Measurements from ENCODE around the gene TMEM170A. TPM values are rescaled to one million over a fixed set of nuclear protein-coding genes. Genes with fewer than 3 reads are reported as not detected.

Gene TMEM170A
- total and polyA plus RNA-seq, 4 experiments from 2014 or later, result 40.6 to 54.3 (median 47.4) TPM

GRCh38 chr16:75452464-75453190 is 11.9 kb downstream of the TMEM170A start:
- Mint-ChIP-seq H3K27ac (peak overlapping the region in 3 of 7 donors; percentile 17 to 81 (median 42)), H3K27me3 (no peaks in the 10 kb centered on the region), H3K9me3 (peaks cover 0 to 1% (median 0%) of the 10 kb centered on the region in 8 donors), H3K4me3 (no peak overlapping the region), H3K36me3 (peaks cover 21 to 36% of the 10 kb centered on the region in 2 donors), H3K4me1 (peaks cover 25 to 52% (median 37%) of the 10 kb centered on the region in 4 donors)
- no peak for DNase-seq
- no peaks in the 10 kb centered on the region for H3K27me3 ChIP-seq (ENCODE audit: insufficient read depth, low read length)
- peaks cover 20% of the 10 kb centered on the region for H3K36me3 ChIP-seq (ENCODE audit: insufficient read depth, low read length)
- intact Hi-C loops (cut with micrococcal nuclease), result no loop called here
- H3K4me3 ChIP-seq (ENCODE audit: low read length in 2 of 2), result no peak overlapping the region
- H3K27ac ChIP-seq (ENCODE audit: low read depth, low read length), result no peak overlapping the region
- no peaks in the 10 kb centered on the region for H3K9me3 ChIP-seq (ENCODE audit: control insufficient read depth in 1 of 2, low read length in 2 of 2)
- ChIA-PET CTCF (ENCODE audit: partially characterized antibody) (interaction anchor here (1.8 kb wide), 1 partner anchor 12 kb away, joined by 9 read pairs; the partner anchor contains the start of gene TMEM170A), POLR2A (ENCODE audit: partially characterized antibody) (no interaction called here)
- H3K4me1 ChIP-seq (ENCODE audit: insufficient read depth, low read length), result peaks cover 12% of the 10 kb centered on the region

GRCh38 chr16:75446416-75446815 is 18.1 kb downstream of the TMEM170A start:
- peaks cover 0 to 6% (median 2%) of the 10 kb centered on the region in 4 donors for H3K4me1 Mint-ChIP-seq
- Histone ChIP-seq H3K4me1 (ENCODE audit: insufficient read depth, low read length) (no peaks in the 10 kb centered on the region), H3K4me3 (ENCODE audit: low read length in 2 of 2) (no peak overlapping the region), H3K9me3 (ENCODE audit: control insufficient read depth in 1 of 2, low read length in 2 of 2) (no peaks in the 10 kb centered on the region), H3K36me3 (ENCODE audit: insufficient read depth, low read length) (peaks cover 31% of the 10 kb centered on the region), H3K27me3 (ENCODE audit: insufficient read depth, low read length) (no peaks in the 10 kb centered on the region), H3K27ac (ENCODE audit: low read depth, low read length) (no peak overlapping the region)
- POLR2A ChIA-PET (ENCODE audit: partially characterized antibody), result no interaction called here
- H3K36me3 Mint-ChIP-seq, result peaks cover 13 to 41% of the 10 kb centered on the region in 2 donors
- H3K27ac Mint-ChIP-seq, result no peak overlapping the region
- intact Hi-C loops (cut with micrococcal nuclease), result no loop called here
- no peaks in the 10 kb centered on the region for H3K9me3 Mint-ChIP-seq
- no peak for DNase-seq
- no peaks in the 10 kb centered on the region for H3K27me3 Mint-ChIP-seq
- CTCF ChIA-PET (ENCODE audit: partially characterized antibody), result interaction anchor here (4.5 kb wide), 1 partner anchor 19 kb away, joined by 17 read pairs; the partner anchor contains the start of gene TMEM170A
- no peak overlapping the region for H3K4me3 Mint-ChIP-seq

- Mint-ChIP-seq H3K36me3 (peaks cover 5 to 30% of the 10 kb centered on the region in 2 donors), H3K9me3 (no peaks in the 10 kb centered on the region), H3K4me3 (no peak overlapping the region), H3K4me1 (peaks cover 0 to 5% (median 2%) of the 10 kb centered on the region in 4 donors), H3K27me3 (no peaks in the 10 kb centered on the region), H3K27ac (peak overlapping the region in 1 of 7 donors; percentile 2)
- Histone ChIP-seq H3K27ac (ENCODE audit: low read depth, low read length) (no peak overlapping the region), H3K4me3 (ENCODE audit: low read length in 2 of 2) (no peak overlapping the region), H3K27me3 (ENCODE audit: insufficient read depth, low read length) (no peaks in the 10 kb centered on the region), H3K9me3 (ENCODE audit: control insufficient read depth in 1 of 2, low read length in 2 of 2) (no peaks in the 10 kb centered on the region), H3K4me1 (ENCODE audit: insufficient read depth, low read length) (no peaks in the 10 kb centered on the region), H3K36me3 (ENCODE audit: insufficient read depth, low read length) (peaks cover 22% of the 10 kb centered on the region)
- POLR2A ChIA-PET (ENCODE audit: partially characterized antibody), result interaction anchor here (0.9 to 1.6 kb wide), 2 partner anchors 11 to 18 kb away, joined by 4 to 5 read pairs; no protein-coding TSS in a partner anchor
- DNase-seq, result no peak
- CTCF ChIA-PET (ENCODE audit: partially characterized antibody), result interaction anchor here (0.6 to 4.5 kb wide), 4 partner anchors 12 to 235 kb away, joined by 3 to 17 read pairs (median 3); partner anchors contain the start of genes ADAT1 and TMEM170A
- intact Hi-C loops (cut with micrococcal nuclease), result no loop called here
Observed at GRCh38 chr16:75445298-75445697, 19.2 kb downstream of the TMEM170A start.

- Histone ChIP-seq H3K4me3 (ENCODE audit: low read length in 2 of 2) (no peak overlapping the region), H3K9me3 (ENCODE audit: control insufficient read depth in 1 of 2, low read length in 2 of 2) (no peaks in the 10 kb centered on the region), H3K27ac (ENCODE audit: low read depth, low read length) (no peak overlapping the region), H3K36me3 (ENCODE audit: insufficient read depth, low read length) (peaks cover 12% of the 10 kb centered on the region), H3K27me3 (ENCODE audit: insufficient read depth, low read length) (no peaks in the 10 kb centered on the region), H3K4me1 (ENCODE audit: insufficient read depth, low read length) (no peaks in the 10 kb centered on the region)
- H3K9me3 Mint-ChIP-seq, result no peaks in the 10 kb centered on the region
- H3K27ac Mint-ChIP-seq, result no peak overlapping the region
- H3K4me1 Mint-ChIP-seq, result no peaks in the 10 kb centered on the region
- peaks cover 0 to 18% of the 10 kb centered on the region in 2 donors for H3K36me3 Mint-ChIP-seq
- no peak for DNase-seq
- intact Hi-C loops (cut with micrococcal nuclease), result no loop called here
- ChIA-PET CTCF (ENCODE audit: partially characterized antibody) (interaction anchor here (1.8 to 4.5 kb wide), 2 partner anchors 22 to 74 kb away, joined by 5 to 17 read pairs; partner anchors contain the start of gene TMEM170A), POLR2A (ENCODE audit: partially characterized antibody) (interaction anchor here (0.6 to 1.5 kb wide), 3 partner anchors 10 to 55 kb away, joined by 3 to 4 read pairs (median 3); partner anchors contain the start of gene CFDP1)
- no peak overlapping the region for H3K4me3 Mint-ChIP-seq
- no peaks in the 10 kb centered on the region for H3K27me3 Mint-ChIP-seq
Observed at GRCh38 chr16:75443298-75443697, 21.2 kb downstream of the TMEM170A start.

- Histone ChIP-seq H3K27ac (ENCODE audit: low read depth, low read length) (peak overlapping the region; percentile 96), H3K36me3 (ENCODE audit: insufficient read depth, low read length) (no peaks in the 10 kb centered on the region), H3K9me3 (ENCODE audit: control insufficient read depth in 1 of 2, low read length in 2 of 2) (no peaks in the 10 kb centered on the region), H3K4me1 (ENCODE audit: insufficient read depth, low read length) (peaks cover 30% of the 10 kb centered on the region), H3K4me3 (ENCODE audit: low read length in 2 of 2) (peak overlapping the region; percentile 61 to 90), H3K27me3 (ENCODE audit: insufficient read depth, low read length) (no peaks in the 10 kb centered on the region)
- Mint-ChIP-seq H3K27me3 (no peaks in the 10 kb centered on the region), H3K4me1 (peaks cover 16 to 51% (median 41%) of the 10 kb centered on the region in 4 donors), H3K27ac (peak overlapping the region; percentile 92 to 98 (median 97)), H3K4me3 (peak overlapping the region; percentile 89 to 95 (median 94)), H3K36me3 (peaks cover 7 to 12% of the 10 kb centered on the region in 2 donors), H3K9me3 (no peaks in the 10 kb centered on the region)
- ChIA-PET CTCF (ENCODE audit: partially characterized antibody) (interaction anchor here (0.7 to 3.4 kb wide), 13 partner anchors 11 to 220 kb away, joined by 3 to 56 read pairs (median 3); partner anchors contain the start of genes KARS1, TERF2IP and TMEM170A), POLR2A (ENCODE audit: partially characterized antibody) (interaction anchor here (0.6 to 3.1 kb wide), 30 partner anchors 9 to 1779 kb away, joined by 3 to 61 read pairs (median 4); partner anchors contain the start of genes ADAT1, GABARAPL2, KARS1 and MLKL)
- intact Hi-C loops (cut with micrococcal nuclease), result loop anchor here (1.0 to 5.0 kb wide), 8 partner anchors 30 to 1758 kb away; partner anchors contain the start of genes GABARAPL2, KARS1, MON1B and TERF2IP
- DNase-seq, result peak in 3 of 5 donors; percentile 89 to 90 (median 90)
Observed at GRCh38 chr16:75433732-75434413, 30.6 kb downstream of the TMEM170A start.

GRCh38 chr16:75432828-75433731 is 31.4 kb downstream of the TMEM170A start, which contains the start of gene CFDP1:
TSS of gene CFDP1 (minus strand) at chr16:75433503. CDS start at chr16:75433352, 151 bp downstream.
- Mint-ChIP-seq H3K4me3 (peak within 1 kb of the TSS; percentile 89 to 95 (median 94)), H3K27me3 (no peaks in the 10 kb centered on the region), H3K9me3 (no peaks in the 10 kb centered on the region), H3K36me3 (peaks cover 7 to 13% of the 10 kb centered on the region in 2 donors), H3K27ac (peak within 1 kb of the TSS; percentile 92 to 98 (median 97)), H3K4me1 (peaks cover 16 to 56% (median 43%) of the 10 kb centered on the region in 4 donors)
- intact Hi-C loops (cut with micrococcal nuclease), result loop anchor here (1.0 to 5.0 kb wide), 8 partner anchors 31 to 1759 kb away; partner anchors contain the start of genes GABARAPL2, KARS1, MON1B and TERF2IP
- CTCF ChIA-PET (ENCODE audit: partially characterized antibody), result interaction anchor here (0.7 to 3.4 kb wide), 13 partner anchors 12 to 221 kb away, joined by 3 to 56 read pairs (median 3); partner anchors contain the start of genes KARS1, TERF2IP and TMEM170A
- peak within 1 kb of the TSS; percentile 96 for H3K27ac ChIP-seq (ENCODE audit: low read depth, low read length)
- no peaks in the 10 kb centered on the region for H3K27me3 ChIP-seq (ENCODE audit: insufficient read depth, low read length)
- no peaks in the 10 kb centered on the region for H3K36me3 ChIP-seq (ENCODE audit: insufficient read depth, low read length)
- peak within 1 kb of the TSS; percentile 61 to 90 for H3K4me3 ChIP-seq (ENCODE audit: low read length in 2 of 2)
- H3K4me1 ChIP-seq (ENCODE audit: insufficient read depth, low read length), result peaks cover 30% of the 10 kb centered on the region
- POLR2A ChIA-PET (ENCODE audit: partially characterized antibody), result interaction anchor here (0.6 to 3.1 kb wide), 29 partner anchors 9 to 1779 kb away, joined by 3 to 61 read pairs (median 4); partner anchors contain the start of genes ADAT1, GABARAPL2, KARS1 and MLKL
- DNase-seq, result peak; percentile 96 to 98 (median 97)
- no peaks in the 10 kb centered on the region for H3K9me3 ChIP-seq (ENCODE audit: control insufficient read depth in 1 of 2, low read length in 2 of 2)
